Parietal lobe (tissue), 2 donors: Measurements from ENCODE around the gene FRRS1. TPM values are rescaled to one million over a fixed set of nuclear protein-coding genes. Genes with fewer than 3 reads are reported as not detected.

Experiments used
- small RNA-seq: library from RNA; depleted of rRNA; stranded (forward); fragments of <200 nt; gene quantifications from one replicate; pipeline ENCODE3, GENCODE V24; 2014; ENCODE audit warnings: low replicate concordance
- total RNA-seq: library from RNA; depleted of rRNA; stranded (reverse); fragments of >200 nt; gene quantifications from one replicate; pipeline ENCODE4 v1.2.3, GENCODE V29; 2014

The FRRS1 gene
- total RNA-seq: 1.9 TPM

DNA sequence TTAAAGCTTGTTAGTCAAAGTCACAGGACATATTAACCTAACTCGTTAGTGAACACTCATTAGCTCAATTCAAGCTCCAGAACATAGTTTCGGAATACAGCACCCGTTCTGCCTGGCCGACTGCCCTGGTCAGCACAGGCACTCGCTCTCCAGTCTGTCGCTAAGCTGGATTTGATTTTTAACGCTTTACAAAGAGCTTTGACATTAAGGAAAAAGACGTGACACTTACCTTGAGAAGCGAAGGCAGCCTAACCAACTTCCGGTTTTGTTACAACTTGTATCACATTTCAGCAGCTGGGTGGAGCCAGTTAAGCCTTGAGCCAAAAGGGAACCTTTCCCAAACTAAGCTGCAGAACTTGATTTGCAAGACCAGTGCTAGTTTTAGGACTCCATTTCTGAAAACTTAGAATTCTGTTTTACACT lies at the start of gene FRRS1:
Gene FRRS1 (minus strand): TSS at position 258 of the 423 bp plus-strand sequence. CDS start 17,867 bp downstream, outside the sequence.

Small RNA genes lying within 50 kb of the gene (small RNA-seq; reads per million reads assigned to genes)
- not detected for gene RF00019
- 0.52 reads per million, percentile 46 among the genes with 10 or more reads in this experiment for gene RNU4-75P

Other genes starting within 250 kb of the FRRS1 start
- gene PALMD, start 120.5 kb downstream of the FRRS1 start, total RNA-seq: 49.1 TPM
- gene AGL, start 83.7 kb upstream of the FRRS1 start, total RNA-seq: 45.4 TPM
- gene SLC35A3, start 203.4 kb upstream of the FRRS1 start, total RNA-seq: 47.9 TPM